Heart right ventricle (tissue), 16 donors: ENCODE results near the gene SLAIN2. TPM values are rescaled to one million over a fixed set of nuclear protein-coding genes. Genes with fewer than 3 reads are reported as not detected.
A peak's percentile ranks its signal among the peaks of the same experiment; 100 is the strongest.

Experiments used
- ATAC-seq, 8 donors: fragments of 200-7000 bp; cut with Tn5 transposase; one replicate each; pipeline ENCODE4 v1.9.1; 2020; ENCODE audit warnings: mild to moderate bottlenecking in 8 of 8, moderate library complexity in 8 of 8, moderate number of reproducible peaks in 1 of 8
- DNase-seq, 2 donors: peaks; one replicate each; pipeline ENCODE4 v3.0.0-alpha.2; 2020
- H3K27ac ChIP-seq, 10 donors: fragments of 200-600 bp; sonication (generic) in 2 of 10; one replicate each; pipeline versions ENCODE4 v1.5.0 to v1.8.0; 2020 to 2022; ENCODE audit warnings: mild to moderate bottlenecking in 3 of 10
- H3K27me3 ChIP-seq, 7 donors: fragments of 200-600 bp; one replicate each; pipeline ENCODE4 v1.8.0; 2021 to 2022; ENCODE audit warnings: mild to moderate bottlenecking in 2 of 7
- H3K36me3 ChIP-seq, 9 donors: fragments of 200-600 bp; sonication (generic) in 1 of 9; one replicate each; pipeline versions ENCODE4 v1.5.0 to v1.8.0; 2020 to 2022; ENCODE audit warnings: mild to moderate bottlenecking in 2 of 9
- H3K4me1 ChIP-seq, 9 donors: fragments of 200-600 bp; sonication (generic) in 1 of 9; one replicate each; pipeline versions ENCODE4 v1.5.0 to v1.8.0; 2020 to 2022; ENCODE audit warnings: mild to moderate bottlenecking in 4 of 9
- H3K4me3 ChIP-seq, 10 donors: fragments of 200-600 bp; sonication (generic) in 2 of 10; one replicate each; pipeline versions ENCODE4 v1.5.0 to v1.8.0; 2020 to 2022; ENCODE audit warnings: mild to moderate bottlenecking in 7 of 10, moderate library complexity in 2 of 10
- H3K9me3 ChIP-seq, 11 donors: fragments of 200-600 bp in 10 of 11; sonication (generic) in 2 of 11; one replicate each; pipeline versions ENCODE4 v1.5.0 to v1.8.0; 2013 to 2022; ENCODE audit warnings: mild to moderate bottlenecking in 2 of 11, control low read depth in 1 of 11, moderate library complexity in 1 of 11
- WGBS, 2 donors: extraction: QIAGEN DNeasy Blood & Tissue Kit; methylation state at CpG; one replicate each; pipeline ENCODE4 v1.1.7; 2013; ENCODE audit warnings: inconsistent platforms in 1 of 2; 5-methylcytosine and 5-hydroxymethylcytosine counted together
- intact Hi-C, 10 donors: fragments of 100-400 bp; cut with DNase I; formaldehyde crosslinking; loops; one replicate each; pipeline versions ENCODE4 v1.11.1 to v1.14.2; 2022
- polyA plus RNA-seq, 2 donors: library from polyadenylated mRNA; stranded (reverse); fragments of 200-250 nt; gene quantifications; one replicate each; pipeline ENCODE4 v1.2.3, GENCODE V29; 2013
- total RNA-seq, 10 donors: library from RNA; stranded (reverse); fragmentation: NEBNext Ultra II Directional in 3 of 10; extraction: Animal tissue kit (Norgen Biotek cat#: 25700) in 3 of 10; gene quantifications; one replicate each; pipeline versions ENCODE4 v1.2.1 to v1.2.4, GENCODE V29; 2021 to 2023
- TF ChIP-seq, protein P1 (sequence below), 9 donors: fragments of 200-600 bp; sonication (generic) in 2 of 9; IDR thresholded peaks; one replicate each; pipeline versions ENCODE4 v1.5.0 to v1.8.0; 2021 to 2022; ENCODE audit warnings: antibody characterized with exemption in 9 of 9, mild to moderate bottlenecking in 5 of 9, moderate library complexity in 1 of 9
- donor health status: Arrhythmogenic right ventricular cardiomyopathy.
- donor health status: ischemic (EF 13 %, LVEDD 7.1; RV severe dilation, severe dysfunction).
- donor health status: healthy with polysubstance abuse.
- donor health status: DM: no; HTN: yes; CAD: no.
- donor health status: DM: no; HTN: no; CAD: no.
- donor health status: ischemic (EF 25% LVEDD 6.9; RV normal size, moderate dysfunction).
- donor health status: ischemic (EF 25% LVEDD 5.7; RV mildly dilated, moderate dysfunction).
- donor health status: healthy.
- donor health status: DM: yes; HTN: yes; CAD: no.
- donor health status: Ischemic cardiomyopathy.
- donor health status: ischemic (EF 35%, LVEDD 5.7; RV mildly dilated, moderate dysfunction).
- donor health status: nonischemic (EF 11% LVEDD 7.7; RV severe dilation, severe dysfunction).
- donor health status: DM: yes; HTN: yes; CAD: no.
- donor health status: PGD.
- donor health status: ischemic (EF 29% LVEDD 5.4; RV normal size, mild dysfunction).
- donor health status: nonischemic (EF 23%, LVEDD 6.1; RV moderate dilation, normal function).

The SLAIN2 gene
- total and polyA plus RNA-seq, 12 donors = 16.4 to 185 (median 131) TPM

DNA sequence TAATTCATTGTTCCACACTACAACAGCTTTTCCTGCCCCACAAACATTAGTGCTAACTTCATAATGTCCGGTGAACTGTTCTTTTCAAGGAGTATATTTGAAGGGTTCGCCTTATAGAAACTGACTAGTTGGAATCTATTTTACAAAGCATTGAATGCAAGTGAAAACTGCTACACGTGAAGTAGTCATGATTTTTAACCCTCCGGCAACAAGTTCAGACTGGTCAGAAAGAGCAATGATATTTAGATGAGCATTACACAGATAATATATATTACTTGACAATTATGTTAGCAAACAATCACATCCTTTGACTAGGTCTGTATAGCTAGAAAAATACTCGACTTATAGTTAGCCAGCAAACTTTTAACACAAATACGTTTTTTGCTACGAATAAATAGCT is 1.7 kb upstream of the SLAIN2 start:
- H3K4me1 ChIP-seq = peaks cover 0 to 42% (median 29%) of the 10 kb centered on the region in 9 donors

DNA sequence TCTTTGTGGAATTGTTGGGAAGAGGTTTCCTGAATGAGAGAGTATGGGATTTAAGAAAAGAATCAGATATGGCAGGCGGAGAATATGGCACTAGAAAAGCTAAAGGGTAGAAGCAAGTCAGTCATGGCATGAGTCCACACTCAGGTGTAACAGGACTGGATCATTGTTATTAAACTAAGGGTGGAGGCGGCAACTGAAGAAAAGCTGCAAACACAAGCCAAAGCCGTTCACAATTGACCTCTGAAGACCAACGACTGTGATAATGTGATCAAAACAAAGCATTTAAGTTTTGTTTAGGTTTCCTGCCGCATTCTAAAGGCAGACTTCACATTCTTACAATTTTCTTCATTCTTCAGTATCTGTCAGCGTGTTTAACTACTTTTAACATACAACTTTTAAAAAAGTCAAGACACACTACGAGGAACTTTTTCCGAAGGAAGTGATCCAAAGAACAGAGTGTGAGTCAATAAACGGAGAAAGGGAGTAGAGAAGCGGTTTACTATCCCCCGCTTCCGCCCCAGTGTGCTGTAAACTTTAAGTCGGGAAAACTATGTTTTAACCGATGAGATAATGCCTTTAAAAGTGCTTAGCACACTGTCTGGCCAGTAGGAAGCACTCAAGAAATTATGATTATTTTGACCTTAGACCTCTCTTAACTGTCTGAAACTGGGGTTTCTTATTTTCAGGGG is 909 bp upstream of the SLAIN2 start:
- intact Hi-C loops = loop anchor here in 1 of 10 donors (5.0 kb wide), 1 partner anchor 492 kb away; the partner anchor contains the start of gene OCIAD1
- Histone ChIP-seq H3K4me1 (peaks cover 0 to 50% (median 31%) of the 10 kb centered on the region in 9 donors), H3K36me3 (no peaks in the 10 kb centered on the region), H3K27ac (peak overlapping the region; percentile 77 to 99 (median 99)), H3K9me3 (no peaks in the 10 kb centered on the region), H3K4me3 (peak overlapping the region; percentile 26 to 96 (median 92)), H3K27me3 (no peaks in the 10 kb centered on the region)
- TF ChIP-seq, protein P1, sequence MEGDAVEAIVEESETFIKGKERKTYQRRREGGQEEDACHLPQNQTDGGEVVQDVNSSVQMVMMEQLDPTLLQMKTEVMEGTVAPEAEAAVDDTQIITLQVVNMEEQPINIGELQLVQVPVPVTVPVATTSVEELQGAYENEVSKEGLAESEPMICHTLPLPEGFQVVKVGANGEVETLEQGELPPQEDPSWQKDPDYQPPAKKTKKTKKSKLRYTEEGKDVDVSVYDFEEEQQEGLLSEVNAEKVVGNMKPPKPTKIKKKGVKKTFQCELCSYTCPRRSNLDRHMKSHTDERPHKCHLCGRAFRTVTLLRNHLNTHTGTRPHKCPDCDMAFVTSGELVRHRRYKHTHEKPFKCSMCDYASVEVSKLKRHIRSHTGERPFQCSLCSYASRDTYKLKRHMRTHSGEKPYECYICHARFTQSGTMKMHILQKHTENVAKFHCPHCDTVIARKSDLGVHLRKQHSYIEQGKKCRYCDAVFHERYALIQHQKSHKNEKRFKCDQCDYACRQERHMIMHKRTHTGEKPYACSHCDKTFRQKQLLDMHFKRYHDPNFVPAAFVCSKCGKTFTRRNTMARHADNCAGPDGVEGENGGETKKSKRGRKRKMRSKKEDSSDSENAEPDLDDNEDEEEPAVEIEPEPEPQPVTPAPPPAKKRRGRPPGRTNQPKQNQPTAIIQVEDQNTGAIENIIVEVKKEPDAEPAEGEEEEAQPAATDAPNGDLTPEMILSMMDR (IDR thresholded peaks at IDR 0.05) = no peak
- DNase-seq (no peak), ATAC-seq (peak in 6 of 8 donors; percentile 1 to 31 (median 17))
- WGBS, 2 donors = 11 to 13% methylated on average over 14 of the region's 14 CpGs

More for the DNA sequence above, 1.7 kb upstream of the SLAIN2 start:
- no peaks in the 10 kb centered on the region for H3K9me3 ChIP-seq
- no peaks in the 10 kb centered on the region for H3K36me3 ChIP-seq
- DNase-seq (no peak), ATAC-seq (no peak)
- H3K27ac ChIP-seq = peak overlapping the region in 6 of 10 donors; percentile 90 to 99 (median 99)
- H3K4me3 ChIP-seq = no peak overlapping the region
- intact Hi-C loops = loop anchor here in 1 of 10 donors (5.0 kb wide), 1 partner anchor 493 kb away; the partner anchor contains the start of gene OCIAD1
- TF ChIP-seq, protein P1 (IDR thresholded peaks at IDR 0.05) = no peak
- WGBS, 2 donors = 88 to 90% methylated on average over 7 of the region's 7 CpGs
- no peaks in the 10 kb centered on the region for H3K27me3 ChIP-seq

DNA sequence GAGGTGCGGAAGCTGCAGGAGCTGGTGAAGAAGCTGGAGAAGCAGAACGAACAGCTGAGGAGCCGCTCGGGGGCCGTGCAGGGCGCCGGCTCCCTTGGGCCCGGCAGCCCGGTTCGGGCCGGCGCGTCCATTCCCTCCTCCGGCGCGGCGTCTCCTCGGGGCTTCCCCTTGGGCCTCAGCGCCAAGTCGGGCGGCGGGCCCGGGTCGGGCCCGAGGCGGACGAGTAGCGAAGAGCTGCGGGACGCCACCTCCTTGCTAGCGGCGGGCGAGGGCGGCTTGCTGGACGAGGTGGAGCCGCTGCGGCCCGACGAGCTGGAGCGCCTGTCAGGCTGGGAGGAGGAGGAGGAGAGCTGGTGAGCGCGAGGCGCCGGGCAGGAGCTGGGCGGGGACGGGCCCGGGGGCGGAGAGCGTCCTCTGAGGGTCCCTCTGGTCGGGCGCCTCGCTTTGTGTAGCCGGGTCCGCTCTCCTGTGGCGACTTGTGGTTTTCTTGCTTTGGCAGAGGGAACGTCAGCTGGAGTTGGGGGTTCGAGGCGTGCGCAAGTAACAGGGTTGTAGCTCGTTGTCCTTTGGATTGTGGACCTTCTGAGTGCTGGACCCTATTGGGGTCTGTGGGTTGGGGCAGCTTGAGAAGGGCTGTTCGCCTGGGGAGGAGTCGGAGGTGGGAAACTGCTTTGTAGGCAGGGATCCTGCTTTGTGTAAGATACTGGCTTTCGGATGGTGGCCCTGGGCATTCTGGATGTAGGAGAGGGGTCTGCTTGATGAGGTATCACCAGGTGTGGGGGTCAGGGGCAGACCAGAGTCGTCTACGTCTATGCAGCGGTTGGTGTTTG is 662 bp downstream of the SLAIN2 start:
- DNase-seq (peak; percentile 48 to 63), ATAC-seq (peak; percentile 23 to 65 (median 43))
- intact Hi-C loops = loop anchor here in 1 of 10 donors (5.0 kb wide), 1 partner anchor 490 kb away; the partner anchor contains the start of gene OCIAD1
- Histone ChIP-seq H3K27ac (peak overlapping the region; percentile 95 to 99 (median 99)), H3K36me3 (no peaks in the 10 kb centered on the region), H3K4me3 (peak overlapping the region; percentile 83 to 96 (median 93)), H3K9me3 (no peaks in the 10 kb centered on the region), H3K27me3 (no peaks in the 10 kb centered on the region), H3K4me1 (peaks cover 0 to 66% (median 45%) of the 10 kb centered on the region in 9 donors)
- 0% methylated on average over 42 to 66 of the region's 66 CpGs for WGBS, 2 donors
- TF ChIP-seq, protein P1 (IDR thresholded peaks at IDR 0.05) = no peak

DNA sequence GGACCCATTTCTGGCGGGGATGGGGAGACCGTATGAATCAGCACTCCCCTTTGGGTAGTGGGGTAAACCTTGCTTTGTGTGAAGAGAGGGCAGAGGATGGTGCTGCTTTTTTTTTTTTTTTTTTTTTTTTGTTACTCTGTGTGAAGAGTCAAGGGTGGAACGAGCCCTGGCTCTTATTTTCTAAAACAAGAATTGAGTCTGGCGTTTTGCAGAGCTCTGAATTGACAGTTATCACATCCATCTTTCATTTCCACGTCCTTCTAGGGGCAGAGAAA is 1.2 kb downstream of the SLAIN2 start:
- WGBS, 2 donors = 1% methylated on average over 5 of the region's 5 CpGs
- H3K4me1 ChIP-seq = peaks cover 0 to 71% (median 51%) of the 10 kb centered on the region in 9 donors
- no peaks in the 10 kb centered on the region for H3K36me3 ChIP-seq

More for the DNA sequence above, 1.2 kb downstream of the SLAIN2 start:
- ATAC-seq (no peak), DNase-seq (no peak)
- Histone ChIP-seq H3K9me3 (no peaks in the 10 kb centered on the region), H3K27ac (peak overlapping the region in 8 of 10 donors; percentile 99), H3K4me3 (peak overlapping the region; percentile 83 to 96 (median 93)), H3K27me3 (no peaks in the 10 kb centered on the region)
- TF ChIP-seq, protein P1 (IDR thresholded peaks at IDR 0.05) = no peak
- intact Hi-C loops = loop anchor here in 1 of 10 donors (5.0 kb wide), 1 partner anchor 490 kb away; the partner anchor contains the start of gene OCIAD1
